Astrocyte of the cerebellum (primary cell): Measurements from ENCODE around the gene KCNG2.

Source experiments
- DNase-seq: peaks from one replicate; pipeline ENCODE4 v3.0.0-alpha.2; 2011; ENCODE audit warnings: low read depth
- H3K4me3 ChIP-seq: 2 replicates; pipeline ENCODE4 v1.5.1; 2011; ENCODE audit warnings: mild to moderate bottlenecking, low read depth, low read length, moderate library complexity
- in situ Hi-C: cut with HindIII; loops from 2 replicates; pipeline ENCODE4 v1.10.0; 2017; ENCODE audit warnings: low sequenced_read_pairs
- TF ChIP-seq, protein P1 (sequence below): IDR thresholded peaks from 2 replicates; pipeline ENCODE4 v1.5.1; 2012; ENCODE audit warnings: low read length, low read depth, moderate library complexity, mild to moderate bottlenecking; ENCODE audit errors: missing control alignments

The KCNG2 gene

DNA sequence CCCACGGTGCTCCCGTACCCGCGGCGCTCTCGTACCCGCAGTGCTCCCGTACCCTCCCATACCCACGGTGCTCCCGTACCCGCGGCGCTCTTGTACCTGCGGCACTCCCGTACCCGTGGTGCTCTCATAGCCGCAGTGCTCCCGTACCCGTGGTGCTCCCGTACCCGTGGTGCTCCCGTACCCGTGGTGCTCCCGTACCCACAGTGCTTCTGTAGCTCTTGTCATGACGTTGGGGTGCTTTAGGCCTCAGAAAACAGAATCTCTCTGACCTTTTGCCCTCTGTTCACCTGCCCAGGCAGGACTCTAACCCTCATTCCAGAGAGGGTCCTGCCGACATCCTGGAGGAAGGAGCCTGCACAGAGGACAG lies 118.4 kb downstream of the KCNG2 start:
- DNase-seq: no peak
- TF ChIP-seq, protein P1, sequence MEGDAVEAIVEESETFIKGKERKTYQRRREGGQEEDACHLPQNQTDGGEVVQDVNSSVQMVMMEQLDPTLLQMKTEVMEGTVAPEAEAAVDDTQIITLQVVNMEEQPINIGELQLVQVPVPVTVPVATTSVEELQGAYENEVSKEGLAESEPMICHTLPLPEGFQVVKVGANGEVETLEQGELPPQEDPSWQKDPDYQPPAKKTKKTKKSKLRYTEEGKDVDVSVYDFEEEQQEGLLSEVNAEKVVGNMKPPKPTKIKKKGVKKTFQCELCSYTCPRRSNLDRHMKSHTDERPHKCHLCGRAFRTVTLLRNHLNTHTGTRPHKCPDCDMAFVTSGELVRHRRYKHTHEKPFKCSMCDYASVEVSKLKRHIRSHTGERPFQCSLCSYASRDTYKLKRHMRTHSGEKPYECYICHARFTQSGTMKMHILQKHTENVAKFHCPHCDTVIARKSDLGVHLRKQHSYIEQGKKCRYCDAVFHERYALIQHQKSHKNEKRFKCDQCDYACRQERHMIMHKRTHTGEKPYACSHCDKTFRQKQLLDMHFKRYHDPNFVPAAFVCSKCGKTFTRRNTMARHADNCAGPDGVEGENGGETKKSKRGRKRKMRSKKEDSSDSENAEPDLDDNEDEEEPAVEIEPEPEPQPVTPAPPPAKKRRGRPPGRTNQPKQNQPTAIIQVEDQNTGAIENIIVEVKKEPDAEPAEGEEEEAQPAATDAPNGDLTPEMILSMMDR: no peak
- in situ Hi-C loops: no loop called here
- H3K4me3 ChIP-seq: no peak overlapping the region

DNA sequence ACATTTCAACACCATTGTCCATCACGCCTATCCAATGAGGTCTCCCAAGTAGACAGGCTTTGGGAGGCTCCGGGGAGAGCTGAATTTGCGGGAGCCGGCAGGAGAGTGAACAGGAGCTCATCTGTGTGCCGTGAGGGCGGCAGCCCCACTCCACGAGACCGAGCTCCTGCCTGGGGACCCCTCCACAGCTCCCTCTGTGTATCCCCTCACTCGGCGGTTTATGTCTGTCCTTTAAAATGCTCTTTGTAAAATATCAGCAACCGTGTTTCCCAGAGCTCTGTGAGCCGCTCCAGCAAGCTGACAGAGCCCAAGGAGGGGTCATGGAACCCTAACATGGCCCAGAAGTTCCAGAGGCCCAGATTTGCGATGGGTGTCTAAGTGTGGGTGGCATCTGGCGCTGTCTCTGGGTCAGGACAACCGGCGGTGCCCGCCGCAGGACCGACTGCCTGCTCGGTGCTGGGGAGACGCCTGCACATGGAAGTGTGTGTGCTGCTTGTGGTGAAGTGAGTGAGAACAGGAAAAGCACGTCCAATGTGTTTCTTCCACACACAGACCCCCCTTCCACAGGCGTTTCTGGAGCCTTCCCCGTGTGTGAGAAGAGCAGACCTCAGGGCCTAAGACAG lies 118.9 kb downstream of the KCNG2 start:
- DNase-seq: no peak
- TF ChIP-seq, protein P1: no peak
- in situ Hi-C loops: no loop called here
- H3K4me3 ChIP-seq: no peak overlapping the region

DNA sequence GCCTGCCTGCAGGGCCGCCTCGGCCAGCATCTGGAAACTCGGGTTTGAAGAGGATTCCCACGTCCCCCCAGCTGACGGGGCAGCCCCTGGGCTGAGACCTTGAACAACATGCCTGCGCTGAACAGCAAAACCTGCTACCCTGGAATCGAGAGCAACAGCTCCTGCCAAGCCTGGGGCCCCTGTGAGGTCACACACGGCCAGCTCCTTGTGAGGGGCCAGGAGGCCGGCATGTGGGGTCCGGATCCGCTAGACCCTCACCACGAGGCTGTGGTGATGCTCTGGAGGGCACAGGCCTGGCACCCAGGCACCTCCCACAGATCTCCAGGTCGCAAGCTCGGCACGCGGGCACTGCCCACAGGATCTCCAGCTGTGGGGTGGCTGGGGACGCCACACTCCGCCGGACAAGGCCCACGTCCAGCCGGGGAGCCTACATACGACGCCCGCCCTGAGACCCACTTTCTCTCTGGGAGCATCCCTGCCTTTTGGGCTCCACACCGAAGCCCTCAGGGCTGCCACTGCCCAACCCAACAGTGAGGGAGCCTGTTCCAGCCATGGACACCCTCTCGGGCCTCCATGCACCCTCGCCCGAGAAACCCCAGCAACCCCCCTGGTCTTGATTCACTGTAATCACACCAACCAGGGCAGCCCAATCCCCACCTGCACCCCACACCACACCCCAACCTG lies 119.6 kb downstream of the KCNG2 start:
- TF ChIP-seq, protein P1: no peak
- no peak overlapping the region for H3K4me3 ChIP-seq
- in situ Hi-C loops: no loop called here
- no peak for DNase-seq

DNA sequence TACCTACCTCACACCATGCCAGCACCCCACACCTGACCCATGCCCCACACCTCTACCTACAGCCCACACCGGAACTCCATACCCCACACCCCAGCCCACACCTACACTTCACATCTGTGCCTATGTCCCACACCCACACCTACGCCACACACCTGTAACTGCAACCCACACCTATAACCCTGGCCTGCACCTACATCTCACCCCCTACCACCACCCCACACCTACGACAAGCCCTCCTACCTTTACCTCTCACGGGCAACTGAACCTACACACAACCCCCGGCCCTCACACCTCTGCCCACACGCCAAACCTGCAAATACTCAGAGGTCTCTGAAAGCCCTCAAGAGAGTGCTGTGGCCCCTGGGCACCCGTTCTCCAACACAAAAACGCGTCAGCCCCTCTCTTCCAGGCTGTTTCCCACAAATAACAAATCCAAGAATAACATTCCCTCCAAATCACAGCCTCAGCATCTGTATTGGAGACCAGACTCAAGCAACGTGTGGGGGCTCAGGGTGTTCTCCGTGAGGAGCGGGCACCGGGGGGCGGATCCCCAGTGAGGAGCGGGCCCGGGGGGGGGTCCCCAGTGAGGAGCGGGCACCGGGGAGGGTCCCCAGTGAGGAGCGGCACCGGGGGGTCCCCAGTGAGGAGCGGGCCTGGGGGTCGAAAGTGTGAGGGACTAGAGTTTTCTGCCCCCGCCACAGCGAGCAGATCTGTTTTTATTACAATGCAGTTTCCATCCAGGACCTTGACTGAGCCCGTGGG lies 120.3 kb downstream of the KCNG2 start:
- in situ Hi-C loops: no loop called here
- no peak overlapping the region for H3K4me3 ChIP-seq
- no peak for DNase-seq
- TF ChIP-seq, protein P1: no peak

DNA sequence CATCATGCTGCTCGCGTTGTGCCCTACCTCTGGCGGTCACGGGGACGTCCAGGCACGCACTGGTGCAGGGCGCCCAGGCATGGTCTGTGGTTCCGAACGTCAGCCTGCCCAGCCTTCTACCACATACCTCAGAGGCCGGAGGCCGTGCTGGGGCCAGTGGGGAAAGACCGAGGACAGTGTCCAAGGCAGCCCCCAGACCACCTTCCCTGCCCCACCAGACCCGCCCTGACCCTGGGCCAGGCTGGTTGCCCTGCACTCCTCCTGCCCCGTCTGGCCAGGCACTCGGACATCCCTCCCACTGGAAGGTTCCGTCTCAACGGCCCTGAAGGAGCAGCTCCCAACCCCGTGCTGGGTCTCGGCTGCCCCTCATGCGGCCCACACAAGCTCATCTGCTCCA lies 120.9 kb downstream of the KCNG2 start:
- TF ChIP-seq, protein P1: no peak
- in situ Hi-C loops: no loop called here
- H3K4me3 ChIP-seq: no peak overlapping the region
- no peak for DNase-seq

DNA sequence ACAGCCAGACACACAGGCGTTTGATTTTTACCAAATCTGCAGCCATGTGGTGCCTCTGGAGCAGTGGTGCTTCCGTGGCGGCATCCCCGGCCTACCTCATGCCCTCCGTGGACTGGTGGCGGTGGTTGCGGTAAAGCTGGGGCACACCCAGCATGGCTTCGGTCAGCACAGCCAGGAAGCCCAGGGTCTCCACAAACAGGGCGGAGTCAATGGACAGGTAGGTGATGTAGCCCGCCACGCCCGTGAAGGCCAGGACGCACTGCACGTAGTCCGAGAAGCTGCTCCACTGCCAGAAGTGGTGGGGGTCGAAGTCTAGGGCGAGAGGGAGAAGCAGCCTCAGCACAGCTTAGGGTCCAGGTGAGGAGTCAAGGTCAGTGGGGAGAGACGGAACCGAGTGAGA lies 121.4 kb downstream of the KCNG2 start:
- TF ChIP-seq, protein P1: no peak
- in situ Hi-C loops: no loop called here
- H3K4me3 ChIP-seq: no peak overlapping the region
- no peak for DNase-seq
